Measurements from ENCODE around the gene HSPB6.

- TF ChIP-seq CTCF (IDR thresholded peaks at IDR 0.05) (no peak), POLR2A (IDR thresholded peaks at IDR 0.05) (no peak)
Measured at GRCh38 chr19:35731779-35732405, 24.9 kb downstream of the HSPB6 start.

Measured in adrenal gland (tissue), 5 donors.